ENCODE measurements around the gene SUN1.

DNA sequence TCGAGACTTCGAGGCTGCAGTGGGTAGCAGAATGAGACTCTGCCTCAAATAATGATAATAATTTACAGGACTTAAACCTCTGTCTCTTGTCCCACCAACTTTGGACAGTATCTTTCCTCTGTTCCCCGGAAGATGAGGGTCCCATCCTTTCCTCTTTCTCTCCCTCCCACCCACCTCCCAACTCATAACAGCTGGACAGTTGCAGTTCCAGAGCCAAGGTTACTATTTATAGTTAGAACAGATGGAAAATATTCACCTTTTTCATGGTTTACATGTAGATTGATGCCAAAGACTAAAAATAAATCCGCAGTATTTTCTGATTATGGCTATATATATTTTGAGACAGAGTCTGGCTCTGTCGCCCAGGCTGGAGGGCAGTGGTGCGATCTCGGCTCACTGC lies 31.6 kb upstream of the SUN1 start:
- TF ChIP-seq, protein P1, sequence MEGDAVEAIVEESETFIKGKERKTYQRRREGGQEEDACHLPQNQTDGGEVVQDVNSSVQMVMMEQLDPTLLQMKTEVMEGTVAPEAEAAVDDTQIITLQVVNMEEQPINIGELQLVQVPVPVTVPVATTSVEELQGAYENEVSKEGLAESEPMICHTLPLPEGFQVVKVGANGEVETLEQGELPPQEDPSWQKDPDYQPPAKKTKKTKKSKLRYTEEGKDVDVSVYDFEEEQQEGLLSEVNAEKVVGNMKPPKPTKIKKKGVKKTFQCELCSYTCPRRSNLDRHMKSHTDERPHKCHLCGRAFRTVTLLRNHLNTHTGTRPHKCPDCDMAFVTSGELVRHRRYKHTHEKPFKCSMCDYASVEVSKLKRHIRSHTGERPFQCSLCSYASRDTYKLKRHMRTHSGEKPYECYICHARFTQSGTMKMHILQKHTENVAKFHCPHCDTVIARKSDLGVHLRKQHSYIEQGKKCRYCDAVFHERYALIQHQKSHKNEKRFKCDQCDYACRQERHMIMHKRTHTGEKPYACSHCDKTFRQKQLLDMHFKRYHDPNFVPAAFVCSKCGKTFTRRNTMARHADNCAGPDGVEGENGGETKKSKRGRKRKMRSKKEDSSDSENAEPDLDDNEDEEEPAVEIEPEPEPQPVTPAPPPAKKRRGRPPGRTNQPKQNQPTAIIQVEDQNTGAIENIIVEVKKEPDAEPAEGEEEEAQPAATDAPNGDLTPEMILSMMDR (conservative IDR thresholded peaks at IDR 0.05; ENCODE audit: low read depth in 2 of 2) = no peak
- TF ChIP-seq, protein P2, sequence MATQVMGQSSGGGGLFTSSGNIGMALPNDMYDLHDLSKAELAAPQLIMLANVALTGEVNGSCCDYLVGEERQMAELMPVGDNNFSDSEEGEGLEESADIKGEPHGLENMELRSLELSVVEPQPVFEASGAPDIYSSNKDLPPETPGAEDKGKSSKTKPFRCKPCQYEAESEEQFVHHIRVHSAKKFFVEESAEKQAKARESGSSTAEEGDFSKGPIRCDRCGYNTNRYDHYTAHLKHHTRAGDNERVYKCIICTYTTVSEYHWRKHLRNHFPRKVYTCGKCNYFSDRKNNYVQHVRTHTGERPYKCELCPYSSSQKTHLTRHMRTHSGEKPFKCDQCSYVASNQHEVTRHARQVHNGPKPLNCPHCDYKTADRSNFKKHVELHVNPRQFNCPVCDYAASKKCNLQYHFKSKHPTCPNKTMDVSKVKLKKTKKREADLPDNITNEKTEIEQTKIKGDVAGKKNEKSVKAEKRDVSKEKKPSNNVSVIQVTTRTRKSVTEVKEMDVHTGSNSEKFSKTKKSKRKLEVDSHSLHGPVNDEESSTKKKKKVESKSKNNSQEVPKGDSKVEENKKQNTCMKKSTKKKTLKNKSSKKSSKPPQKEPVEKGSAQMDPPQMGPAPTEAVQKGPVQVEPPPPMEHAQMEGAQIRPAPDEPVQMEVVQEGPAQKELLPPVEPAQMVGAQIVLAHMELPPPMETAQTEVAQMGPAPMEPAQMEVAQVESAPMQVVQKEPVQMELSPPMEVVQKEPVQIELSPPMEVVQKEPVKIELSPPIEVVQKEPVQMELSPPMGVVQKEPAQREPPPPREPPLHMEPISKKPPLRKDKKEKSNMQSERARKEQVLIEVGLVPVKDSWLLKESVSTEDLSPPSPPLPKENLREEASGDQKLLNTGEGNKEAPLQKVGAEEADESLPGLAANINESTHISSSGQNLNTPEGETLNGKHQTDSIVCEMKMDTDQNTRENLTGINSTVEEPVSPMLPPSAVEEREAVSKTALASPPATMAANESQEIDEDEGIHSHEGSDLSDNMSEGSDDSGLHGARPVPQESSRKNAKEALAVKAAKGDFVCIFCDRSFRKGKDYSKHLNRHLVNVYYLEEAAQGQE (IDR thresholded peaks at IDR 0.05; ENCODE audit: unreplicated experiment) = no peak
- TF ChIP-seq POLR2AphosphoS5 (IDR thresholded peaks at IDR 0.05; ENCODE audit: low read depth) = no peak

Data from GM23338 (cell line).